Caco-2 (cell line): ENCODE measurements around the gene RAB42. TPM values are rescaled to one million over a fixed set of nuclear protein-coding genes. Genes with fewer than 3 reads are reported as not detected.

ENCODE experiments used
- BruUV-seq: library from RNA; stranded (reverse); fragments of 400-500 nt; replicated peaks from 2 replicates; lab custom pipeline; 2021; lab: Mats Ljungman, UMichigan
- CTCF ChIA-PET: fragments of 300-600 bp; sonication (Branson Sonifier 250); formaldehyde crosslinking; loops from one replicate; lab custom pipeline; 2022; ENCODE audit warnings: antibody characterized with exemption; lab: Charles Lee
- POLR2A ChIA-PET: fragments of 300-600 bp; sonication (Branson Sonifier 250); formaldehyde crosslinking; loops from one replicate; lab custom pipeline; 2022; ENCODE audit warnings: antibody characterized with exemption; lab: Charles Lee
- DNase-seq, 2 experiments: peaks; one replicate each; pipeline versions ENCODE4 v3.0.0 to v3.0.0-alpha.2; 2020 to 2022
- H3K27me3 ChIP-seq: replicated peaks from 2 replicates; pipeline ENCODE4 v1.6.0; 2011; ENCODE audit warnings: low read length; ENCODE audit not compliant: control insufficient read depth, insufficient read depth
- H3K36me3 ChIP-seq: 2 replicates; pipeline ENCODE4 v1.5.1; 2011; ENCODE audit warnings: low read length; ENCODE audit not compliant: control insufficient read depth, insufficient read depth
- H3K4me1 ChIP-seq: fragments of 250-450 bp; sonication (Bioruptor Pico); 2 replicates; pipeline ENCODE4 v1.5.1; 2020; ENCODE audit warnings: mild to moderate bottlenecking
- H3K4me3 ChIP-seq: 2 replicates; pipeline ENCODE4 v1.5.1; 2011; ENCODE audit warnings: low read depth, mild to moderate bottlenecking, control low read depth, low read length
- H3K9me3 ChIP-seq: fragments of 250-450 bp; sonication (Bioruptor Pico); 2 replicates; pipeline ENCODE4 v1.5.1; 2020; ENCODE audit warnings: mild to moderate bottlenecking, moderate library complexity
- H3K27ac Mint-ChIP-seq: one replicate; pipeline ENCODE4 v1.8.0; 2022; ENCODE audit warnings: mixed read lengths; ENCODE audit not compliant: unreplicated experiment
- H3K27me3 Mint-ChIP-seq: one replicate; pipeline ENCODE4 v1.8.0; 2022; ENCODE audit warnings: mixed read lengths; ENCODE audit not compliant: insufficient read depth, unreplicated experiment
- H3K36me3 Mint-ChIP-seq: one replicate; pipeline ENCODE4 v1.8.0; 2022; ENCODE audit warnings: mild to moderate bottlenecking, mixed read lengths; ENCODE audit not compliant: insufficient read depth, unreplicated experiment
- H3K4me1 Mint-ChIP-seq: one replicate; pipeline ENCODE4 v1.8.0; 2022; ENCODE audit warnings: low read depth, mixed read lengths; ENCODE audit not compliant: unreplicated experiment
- H3K4me3 Mint-ChIP-seq: one replicate; pipeline ENCODE4 v1.8.0; 2022; ENCODE audit warnings: mild to moderate bottlenecking, moderate library complexity, mixed read lengths; ENCODE audit not compliant: unreplicated experiment
- H3K9me3 Mint-ChIP-seq: one replicate; pipeline ENCODE4 v1.8.0; 2022; ENCODE audit warnings: mixed read lengths; ENCODE audit not compliant: unreplicated experiment
- CTCF ChIP-seq, 2 experiments: fragments of 200-600 bp in 1 of 2; IDR thresholded peaks; 1 replicate in 1 of 2; 2 replicates in 1 of 2; pipeline versions ENCODE4 v1.5.1 to v1.8.0; 2011 to 2022; ENCODE audit warnings: antibody characterized with exemption in 1 of 2, control low read depth in 1 of 2, inconsistent platforms in 1 of 2, low read depth in 1 of 2, low read length in 1 of 2, mild to moderate bottlenecking in 1 of 2, moderate library complexity in 1 of 2; ENCODE audit not compliant: insufficient read depth in 1 of 2, severe bottlenecking in 1 of 2, unreplicated experiment in 1 of 2
- intact Hi-C: fragments of 100-400 bp; cut with micrococcal nuclease; formaldehyde crosslinking; loops from one replicate; pipeline ENCODE4 v1.10.0; 2022; ENCODE audit not compliant: unreplicated experiment
- total RNA-seq: library from RNA; stranded (reverse); gene quantifications from 2 replicates; pipeline ENCODE4 v1.2.3, GENCODE V29; 2022

RAB42 gene
- total RNA-seq, 1 experiment from 2014 or later: 2.5 TPM

- Histone ChIP-seq H3K36me3 (no peaks in the 10 kb centered on the region; the same call in 1 of the 2 replicates), H3K27me3 (no peaks in the 10 kb centered on the region), H3K4me3 (no peak overlapping the region), H3K4me1 (peaks cover 20% of the 10 kb centered on the region), H3K9me3 (no peaks in the 10 kb centered on the region)
- H3K27ac Mint-ChIP-seq: no peak overlapping the region
- H3K27me3 Mint-ChIP-seq: no peaks in the 10 kb centered on the region
- TF ChIP-seq CTCF (IDR thresholded peaks at IDR 0.05; ENCODE audit: insufficient read depth in 1 of 2, low read depth in 1 of 2, low read length in 1 of 2, severe bottlenecking in 1 of 2, unreplicated experiment in 1 of 2): peak; percentile 40 to 52
- H3K4me1 Mint-ChIP-seq: no peaks in the 10 kb centered on the region
- ChIA-PET POLR2A (interaction anchor here (1.0 to 2.5 kb wide), 3 partner anchors 21 to 87 kb away, joined by 5 to 22 read pairs (median 9); no protein-coding TSS in a partner anchor), CTCF (interaction anchor here (1.0 to 1.6 kb wide), 5 partner anchors 21 to 354 kb away, joined by 3 to 6 read pairs (median 3); no protein-coding TSS in a partner anchor)
- intact Hi-C loops: loop anchor here (1.0 kb wide), 1 partner anchor 84 kb away; no protein-coding TSS in a partner anchor
- no peaks in the 10 kb centered on the region for H3K9me3 Mint-ChIP-seq
- H3K4me3 Mint-ChIP-seq: no peak overlapping the region
- no peaks in the 10 kb centered on the region for H3K36me3 Mint-ChIP-seq
- DNase-seq: peak; percentile 55 to 67
- BruUV-seq: no TSS peak
Observed at GRCh38 chr1:28602536-28603439, 10.7 kb downstream of the RAB42 start.

GRCh38 chr1:28604411-28604810 is 12.3 kb downstream of the RAB42 start:
- ChIA-PET CTCF (interaction anchor here (1.0 kb wide), 1 partner anchor 86 kb away, joined by 4 read pairs; no protein-coding TSS in a partner anchor), POLR2A (interaction anchor here (1.0 to 3.0 kb wide), 2 partner anchors 22 to 37 kb away, joined by 4 to 14 read pairs; no protein-coding TSS in a partner anchor)
- H3K27me3 Mint-ChIP-seq: no peaks in the 10 kb centered on the region
- no TSS peak for BruUV-seq
- no peak for TF ChIP-seq CTCF (IDR thresholded peaks at IDR 0.05; ENCODE audit: insufficient read depth in 1 of 2, low read depth in 1 of 2, low read length in 1 of 2, severe bottlenecking in 1 of 2, unreplicated experiment in 1 of 2)
- H3K9me3 Mint-ChIP-seq: no peaks in the 10 kb centered on the region
- Histone ChIP-seq H3K27me3 (no peaks in the 10 kb centered on the region), H3K9me3 (no peaks in the 10 kb centered on the region), H3K4me1 (peaks cover 22% of the 10 kb centered on the region), H3K36me3 (no peaks in the 10 kb centered on the region; the same call in 1 of the 2 replicates), H3K4me3 (no peak overlapping the region)
- H3K4me3 Mint-ChIP-seq: no peak overlapping the region
- no peak for DNase-seq
- H3K4me1 Mint-ChIP-seq: no peaks in the 10 kb centered on the region
- no peak overlapping the region for H3K27ac Mint-ChIP-seq
- H3K36me3 Mint-ChIP-seq: no peaks in the 10 kb centered on the region
- intact Hi-C loops: no loop called here

- H3K4me3 Mint-ChIP-seq: no peak overlapping the region
- ChIA-PET POLR2A (interaction anchor here (1.0 to 3.0 kb wide), 2 partner anchors 22 to 36 kb away, joined by 4 to 14 read pairs; no protein-coding TSS in a partner anchor), CTCF (no interaction called here)
- BruUV-seq: no TSS peak
- no peaks in the 10 kb centered on the region for H3K27me3 Mint-ChIP-seq
- no peaks in the 10 kb centered on the region for H3K36me3 Mint-ChIP-seq
- H3K4me3 ChIP-seq: no peak overlapping the region
- H3K27ac Mint-ChIP-seq: no peak overlapping the region
- TF ChIP-seq CTCF (IDR thresholded peaks at IDR 0.05; ENCODE audit: insufficient read depth in 1 of 2, low read depth in 1 of 2, low read length in 1 of 2, severe bottlenecking in 1 of 2, unreplicated experiment in 1 of 2): no peak
- no peaks in the 10 kb centered on the region for H3K4me1 Mint-ChIP-seq
- intact Hi-C loops: no loop called here
- H3K4me1 ChIP-seq: peaks cover 22% of the 10 kb centered on the region
- H3K27me3 ChIP-seq: no peaks in the 10 kb centered on the region
- no peak for DNase-seq
- H3K36me3 ChIP-seq: no peaks in the 10 kb centered on the region; the same call in 1 of the 2 replicates
- no peaks in the 10 kb centered on the region for H3K9me3 ChIP-seq
- H3K9me3 Mint-ChIP-seq: no peaks in the 10 kb centered on the region
Observed at GRCh38 chr1:28604962-28605361, 12.9 kb downstream of the RAB42 start.
